Aorta (tissue), 5 donors: Measurements from ENCODE around the gene ZNF248. TPM values are rescaled to one million over a fixed set of nuclear protein-coding genes. Genes with fewer than 3 reads are reported as not detected.

Experiments
- ATAC-seq: fragments of 200-7000 bp; cut with Tn5 transposase; one replicate; pipeline ENCODE4 v1.9.1; 2022; ENCODE audit warnings: moderate library complexity; ENCODE audit not compliant: low FRiP score
- DNase-seq, 2 donors: peaks; one replicate each; pipeline ENCODE4 v3.0.0-alpha.2; 2020
- H3K27ac ChIP-seq, 2 donors: one replicate each; pipeline ENCODE4 v1.5.1; 2013; ENCODE audit warnings: low read length in 2 of 2, mild to moderate bottlenecking in 2 of 2, moderate library complexity in 2 of 2, control low read depth in 1 of 2, inconsistent platforms in 1 of 2, low read depth in 1 of 2
- H3K27me3 ChIP-seq, 2 donors: one replicate each; pipeline ENCODE4 v1.6.1; 2013; ENCODE audit warnings: control low read depth in 1 of 2, low read length in 1 of 2, mild to moderate bottlenecking in 1 of 2, moderate library complexity in 1 of 2; ENCODE audit not compliant: insufficient read depth in 2 of 2, control insufficient read depth in 1 of 2
- H3K36me3 ChIP-seq, 2 donors: one replicate each; pipeline ENCODE4 v1.6.1; 2013; ENCODE audit warnings: control low read depth in 1 of 2, low read length in 1 of 2, mild to moderate bottlenecking in 1 of 2; ENCODE audit not compliant: insufficient read depth in 2 of 2, control insufficient read depth in 1 of 2
- H3K4me1 ChIP-seq, 2 donors: one replicate each; pipeline ENCODE4 v1.6.1; 2013; ENCODE audit warnings: low read length in 2 of 2, control low read depth in 1 of 2, mild to moderate bottlenecking in 1 of 2, moderate library complexity in 1 of 2; ENCODE audit not compliant: insufficient read depth in 2 of 2, control insufficient read depth in 1 of 2
- H3K4me3 ChIP-seq, 2 donors: one replicate each; pipeline ENCODE4 v1.5.1; 2013; ENCODE audit warnings: low read length in 2 of 2, control low read depth in 1 of 2, mild to moderate bottlenecking in 1 of 2
- H3K9me3 ChIP-seq: one replicate; pipeline ENCODE4 v1.6.1; 2013; ENCODE audit warnings: mild to moderate bottlenecking, low read length; ENCODE audit not compliant: control insufficient read depth
- WGBS, 2 donors: extraction: QIAGEN DNeasy Blood & Tissue Kit; methylation state at CpG; one replicate each; pipeline ENCODE4 v1.1.7; 2013; 5-methylcytosine and 5-hydroxymethylcytosine counted together
- intact Hi-C, 2 donors: fragments of 100-400 bp; cut with DNase I; formaldehyde crosslinking; loops; one replicate each; pipeline versions ENCODE4 v1.14.2 to v1.15.0; 2022
- polyA plus RNA-seq, 2 donors: library from polyadenylated mRNA; stranded (reverse); fragments of 200-250 nt; gene quantifications; one replicate each; pipeline ENCODE4 v1.2.3, GENCODE V29; 2013
- total RNA-seq, 2 donors: library from RNA; stranded (reverse); fragmentation: NEBNext Ultra II Directional; extraction: Animal tissue kit (Norgen Biotek cat#: 25700); gene quantifications; one replicate each; pipeline ENCODE4 v1.2.1, GENCODE V29; 2021
- donor health status: healthy with polysubstance abuse.
- donor health status: Bipolar disorder and iron deficiency.
- donor health status: DM: no; HTN: no; CAD: no.
- donor health status: DM: no; HTN: no; CAD: no.
- donor health status: DM: yes; HTN: yes; CAD: no.

Gene ZNF248
- total and polyA plus RNA-seq, 4 donors: 11.1 to 21.1 (median 13.3) TPM

DNA sequence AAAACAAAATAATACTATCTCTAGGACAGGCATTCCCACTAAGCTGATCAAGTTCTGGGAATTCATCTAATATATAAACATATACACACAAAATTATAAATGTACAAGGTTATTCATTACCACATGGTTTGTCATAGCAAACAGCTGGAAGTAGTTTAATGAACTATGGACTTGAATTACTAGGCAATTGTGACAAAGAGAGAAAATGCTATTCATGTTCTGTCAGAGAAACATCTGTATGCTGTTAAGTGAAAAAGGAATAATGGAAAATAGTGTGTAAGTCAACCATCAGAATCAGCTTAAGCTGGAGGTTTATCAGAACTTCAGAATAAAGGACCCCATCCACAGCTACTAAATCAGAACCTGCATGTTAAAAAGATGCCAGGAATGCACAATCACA is 2.8 kb downstream of the ZNF248 start:
- DNase-seq: no peak
- Histone ChIP-seq H3K27ac (no peak overlapping the region), H3K4me1 (peaks cover 2 to 3% of the 10 kb centered on the region in 2 donors), H3K4me3 (no peak overlapping the region), H3K27me3 (no peaks in the 10 kb centered on the region), H3K9me3 (no peaks in the 10 kb centered on the region), H3K36me3 (no peaks in the 10 kb centered on the region)
- intact Hi-C loops: loop anchor here (5.0 to 10.0 kb wide), 3 partner anchors 123 to 240 kb away; partner anchors contain the start of genes ZNF33A (in 2 of the 2), ZNF25 (in 1 of the 2) and ZNF37A (in 1 of the 2)
- ATAC-seq: no peak

GRCh38 chr10:37844644-37845043 is 12.8 kb downstream of the ZNF248 start:
- H3K4me1 ChIP-seq: no peaks in the 10 kb centered on the region
- intact Hi-C loops: no loop called here
- H3K4me3 ChIP-seq: no peak overlapping the region
- H3K27ac ChIP-seq: no peak overlapping the region
- ATAC-seq (no peak), DNase-seq (no peak)
- peaks cover 3% of the 10 kb centered on the region for H3K9me3 ChIP-seq
- peaks cover 3 to 4% of the 10 kb centered on the region in 2 donors for H3K36me3 ChIP-seq
- H3K27me3 ChIP-seq: no peaks in the 10 kb centered on the region
- WGBS, 2 donors: 74 to 83% methylated on average over 2 of the region's 2 CpGs

GRCh38 chr10:37839243-37839642 is 18.2 kb downstream of the ZNF248 start:
- peaks cover 17 to 23% of the 10 kb centered on the region in 2 donors for H3K36me3 ChIP-seq
- peaks cover 1% of the 10 kb centered on the region for H3K9me3 ChIP-seq
- no peak for ATAC-seq
- H3K27ac ChIP-seq: no peak overlapping the region
- H3K4me1 ChIP-seq: no peaks in the 10 kb centered on the region
- H3K27me3 ChIP-seq: no peaks in the 10 kb centered on the region
- WGBS, 2 donors: 92 to 94% methylated on average over 2 of the region's 2 CpGs
- DNase-seq: no peak
- no peak overlapping the region for H3K4me3 ChIP-seq
- intact Hi-C loops: no loop called here

GRCh38 chr10:37831495-37832333 is 25.7 kb downstream of the ZNF248 start:
- DNase-seq: no peak
- 84 to 95% methylated on average over 4 of the region's 4 CpGs for WGBS, 2 donors
- no peaks in the 10 kb centered on the region for H3K4me1 ChIP-seq
- H3K36me3 ChIP-seq: peaks cover 30 to 52% of the 10 kb centered on the region in 2 donors
- no peaks in the 10 kb centered on the region for H3K27me3 ChIP-seq
- peak overlapping the region in 1 of 2 donors; percentile 31 for H3K4me3 ChIP-seq
- H3K9me3 ChIP-seq: peaks cover 21% of the 10 kb centered on the region
- intact Hi-C loops: no loop called here
- no peak for ATAC-seq
- H3K27ac ChIP-seq: no peak overlapping the region

- Histone ChIP-seq H3K27me3 (no peaks in the 10 kb centered on the region), H3K27ac (no peak overlapping the region), H3K4me1 (no peaks in the 10 kb centered on the region), H3K4me3 (no peak overlapping the region), H3K9me3 (peaks cover 22% of the 10 kb centered on the region), H3K36me3 (peaks cover 18 to 32% of the 10 kb centered on the region in 2 donors)
- DNase-seq (no peak), ATAC-seq (no peak)
- 91% methylated on average over 1 of the region's 1 CpG for WGBS, 2 donors
- intact Hi-C loops: no loop called here
Measured at GRCh38 chr10:37826806-37827205, 30.6 kb downstream of the ZNF248 start.

GRCh38 chr10:37821237-37821636 is 36.2 kb downstream of the ZNF248 start:
- H3K9me3 ChIP-seq: peaks cover 22% of the 10 kb centered on the region
- intact Hi-C loops: no loop called here
- ATAC-seq (no peak), DNase-seq (no peak)
- H3K4me3 ChIP-seq: no peak overlapping the region
- no peaks in the 10 kb centered on the region for H3K4me1 ChIP-seq
- no peaks in the 10 kb centered on the region for H3K27me3 ChIP-seq
- no peaks in the 10 kb centered on the region for H3K36me3 ChIP-seq
- WGBS, 2 donors: 96 to 98% methylated on average over 3 of the region's 3 CpGs
- H3K27ac ChIP-seq: no peak overlapping the region

DNA sequence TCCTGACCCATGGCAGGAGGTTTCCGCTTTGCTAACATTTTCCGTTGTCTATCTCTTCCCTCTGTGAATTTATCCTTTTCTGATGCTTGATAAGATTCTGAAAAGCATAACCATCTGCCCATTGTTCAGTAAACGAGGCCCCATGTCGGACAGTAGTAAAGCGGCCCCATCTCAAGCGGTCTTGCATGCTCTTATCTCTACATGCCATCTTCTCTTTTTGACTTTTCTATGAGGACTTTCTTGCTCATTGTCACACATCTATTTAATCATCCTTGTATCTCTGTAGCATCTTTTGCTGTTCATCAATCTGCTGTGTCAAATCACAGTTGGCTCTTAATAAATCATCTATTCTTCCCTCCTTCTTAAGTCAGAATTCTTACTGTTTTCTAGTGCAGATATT is 37.6 kb downstream of the ZNF248 start:
- intact Hi-C loops: no loop called here

GRCh38 chr10:37816290-37816689 is 41.1 kb downstream of the ZNF248 start:
- Histone ChIP-seq H3K36me3 (no peaks in the 10 kb centered on the region), H3K4me1 (no peaks in the 10 kb centered on the region), H3K9me3 (peaks cover 21% of the 10 kb centered on the region), H3K27ac (no peak overlapping the region), H3K4me3 (no peak overlapping the region), H3K27me3 (no peaks in the 10 kb centered on the region)
- ATAC-seq: no peak
- WGBS, 2 donors: 80 to 83% methylated on average over 6 of the region's 6 CpGs
- no peak for DNase-seq
- intact Hi-C loops: no loop called here

More for the DNA sequence above, 37.6 kb downstream of the ZNF248 start:
- ATAC-seq (no peak), DNase-seq (no peak)
- H3K4me3 ChIP-seq: no peak overlapping the region
- H3K9me3 ChIP-seq: peaks cover 26% of the 10 kb centered on the region
- no peaks in the 10 kb centered on the region for H3K27me3 ChIP-seq
- H3K27ac ChIP-seq: no peak overlapping the region
- H3K36me3 ChIP-seq: no peaks in the 10 kb centered on the region
- WGBS, 2 donors: 98 to 99% methylated on average over 6 of the region's 6 CpGs
- no peaks in the 10 kb centered on the region for H3K4me1 ChIP-seq

GRCh38 chr10:37813763-37814162 is 43.6 kb downstream of the ZNF248 start:
- WGBS, 2 donors: 95 to 98% methylated on average over 3 of the region's 3 CpGs
- Histone ChIP-seq H3K27me3 (no peaks in the 10 kb centered on the region), H3K27ac (no peak overlapping the region), H3K9me3 (peaks cover 16% of the 10 kb centered on the region), H3K4me3 (no peak overlapping the region), H3K36me3 (no peaks in the 10 kb centered on the region), H3K4me1 (no peaks in the 10 kb centered on the region)
- DNase-seq: no peak
- intact Hi-C loops: no loop called here
- ATAC-seq: no peak
